GM18499 (cell line): ENCODE data around the gene CATSPER4.

Experiments used
- ATAC-seq: cut with Tn5 transposase; IDR thresholded peaks from one replicate; pipeline ENCODE4 v1.9.1; 2021; ENCODE audit warnings: moderate number of reproducible peaks; ENCODE audit not compliant: insufficient read depth, unreplicated experiment

Gene CATSPER4

GRCh38 chr1:26164036-26164860 lies 26.2 kb upstream of the CATSPER4 start:
- no peak for ATAC-seq

DNA sequence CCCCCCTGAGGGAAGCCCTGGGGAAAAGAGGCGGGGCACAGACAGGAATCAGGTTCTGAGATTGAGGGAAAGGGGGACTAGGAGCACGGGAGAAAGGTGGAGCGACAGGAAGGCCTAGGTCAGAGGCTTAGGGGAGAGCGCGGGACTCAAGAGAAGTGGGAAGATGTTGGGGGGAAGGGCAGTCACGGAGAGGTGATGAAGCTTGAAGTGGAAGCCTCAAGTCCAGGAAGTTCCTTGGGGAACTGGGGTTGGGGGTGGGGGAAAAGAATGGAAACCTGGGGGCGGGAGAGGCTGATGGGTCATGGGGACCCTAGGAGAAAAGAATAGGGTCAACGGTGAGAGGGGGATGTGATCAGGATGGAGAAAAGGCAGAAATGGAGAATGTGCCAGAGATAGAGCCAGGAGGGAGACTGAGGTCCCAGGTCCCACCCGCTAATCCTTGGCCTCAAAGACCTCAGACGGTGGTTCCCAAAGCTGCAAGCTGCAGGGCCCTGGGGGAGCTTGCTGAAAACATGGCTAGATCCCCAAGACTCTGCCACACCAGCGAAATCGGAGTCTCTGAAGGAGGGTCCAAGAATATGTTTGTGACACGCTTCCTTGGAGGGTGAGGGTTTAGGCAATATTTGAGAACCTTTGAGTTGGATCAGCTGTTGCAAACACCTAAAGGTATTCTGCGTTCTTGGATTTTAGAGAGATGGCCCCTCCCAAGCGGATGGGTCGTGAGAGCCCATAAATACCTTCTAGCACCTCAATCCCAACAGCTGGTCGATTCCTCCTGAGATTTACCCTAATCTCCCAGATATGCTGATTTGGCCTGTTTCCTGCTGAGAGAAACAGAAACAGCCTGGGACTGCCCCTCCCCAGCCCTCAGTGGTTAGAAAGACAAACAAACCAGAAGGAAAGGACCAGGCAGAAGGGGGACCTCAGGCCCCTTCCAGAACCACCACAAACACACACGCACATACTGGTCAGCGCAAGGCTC lies 25.2 kb upstream of the CATSPER4 start:
- ATAC-seq = no peak

DNA sequence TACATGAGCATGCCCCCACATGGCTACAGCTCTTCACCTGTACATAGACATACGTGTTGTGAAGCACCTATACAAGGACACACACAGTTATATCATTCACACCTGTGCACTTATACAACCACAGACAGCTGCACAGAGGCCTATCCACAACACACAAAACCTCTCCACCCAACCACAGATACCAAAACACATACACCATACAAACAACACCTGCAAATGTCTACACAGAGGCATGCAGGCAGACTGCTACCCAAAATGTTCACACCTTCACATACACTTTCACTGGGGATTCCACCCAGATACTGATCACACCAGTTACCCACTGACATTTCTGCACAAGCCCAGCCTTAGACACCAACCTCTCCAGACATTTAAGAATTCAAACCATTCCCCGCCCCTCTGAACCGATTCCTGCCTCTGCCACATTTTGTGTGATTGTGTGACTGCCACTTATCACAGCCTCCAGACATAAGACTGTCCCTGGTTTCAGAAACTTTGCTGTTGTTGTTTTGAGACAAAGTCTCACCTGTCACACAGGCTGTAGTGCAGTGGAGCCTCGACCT lies 23.6 kb upstream of the CATSPER4 start:
- no peak for ATAC-seq

- no peak for ATAC-seq
Measured at GRCh38 chr1:26168410-26169197, 21.8 kb upstream of the CATSPER4 start, which contains the start of gene C1orf232. TSS of gene C1orf232 (minus strand) at chr1:26168963. CDS start at chr1:26168499, 464 bp downstream.

- ATAC-seq = no peak
Measured at GRCh38 chr1:26169198-26169554, 21.2 kb upstream of the CATSPER4 start.

DNA sequence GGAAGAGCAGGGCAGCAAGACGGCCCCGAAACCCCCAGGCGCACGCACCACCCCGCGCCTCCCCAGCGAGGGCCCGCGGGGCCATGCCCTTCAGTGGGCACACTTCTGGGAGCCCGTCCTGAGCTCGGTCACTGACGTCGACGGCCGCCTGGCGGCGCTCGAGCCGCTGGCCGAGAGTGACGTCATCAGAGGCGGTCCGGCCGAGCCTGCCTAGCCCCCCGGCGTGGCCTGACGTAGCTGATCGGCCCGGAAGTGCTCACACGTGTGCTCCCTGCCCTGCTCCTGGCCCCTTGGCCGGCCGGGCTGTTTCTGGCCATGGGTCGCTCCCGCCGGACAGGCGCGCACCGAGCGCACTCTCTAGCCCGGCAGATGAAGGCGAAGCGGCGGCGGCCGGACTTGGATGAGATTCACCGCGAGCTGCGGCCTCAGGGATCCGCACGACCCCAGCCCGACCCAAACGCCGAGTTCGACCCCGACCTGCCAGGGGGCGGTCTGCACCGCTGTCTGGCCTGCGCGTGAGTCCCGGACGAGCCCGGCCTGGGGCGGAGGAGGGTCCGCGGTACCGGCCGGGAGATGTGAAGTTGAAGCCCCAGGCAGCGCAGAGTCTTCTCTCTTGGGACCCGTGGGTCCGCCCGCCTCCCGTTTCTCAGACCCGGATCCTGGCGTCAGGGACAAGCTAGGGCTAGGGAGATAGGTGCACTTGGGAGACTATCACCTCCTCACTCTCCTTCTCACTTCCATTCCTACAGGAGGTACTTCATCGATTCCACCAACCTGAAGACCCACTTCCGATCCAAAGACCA lies 20.5 kb upstream of the CATSPER4 start, which contains the start of gene ZNF593:
Gene ZNF593, plus strand, starts transcription at position 240 of the 803 bp plus-strand sequence. Its CDS starts 76 bp downstream, at position 316.
- ATAC-seq = no peak

DNA sequence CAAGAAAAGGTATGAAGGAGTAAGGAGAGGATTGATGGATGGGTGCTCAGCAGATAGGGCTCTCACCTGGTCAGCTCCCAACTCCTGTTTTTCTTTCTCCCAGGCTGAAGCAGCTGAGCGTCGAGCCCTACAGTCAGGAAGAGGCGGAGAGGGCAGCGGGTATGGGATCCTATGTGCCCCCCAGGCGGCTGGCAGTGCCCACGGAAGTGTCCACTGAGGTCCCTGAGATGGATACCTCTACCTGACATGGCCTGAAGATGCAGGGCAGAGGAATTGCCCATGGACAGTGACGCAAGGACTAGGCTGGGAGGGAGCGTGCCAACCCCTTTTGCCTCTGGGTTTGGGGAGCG lies 20.0 kb upstream of the CATSPER4 start:
- no peak for ATAC-seq

DNA sequence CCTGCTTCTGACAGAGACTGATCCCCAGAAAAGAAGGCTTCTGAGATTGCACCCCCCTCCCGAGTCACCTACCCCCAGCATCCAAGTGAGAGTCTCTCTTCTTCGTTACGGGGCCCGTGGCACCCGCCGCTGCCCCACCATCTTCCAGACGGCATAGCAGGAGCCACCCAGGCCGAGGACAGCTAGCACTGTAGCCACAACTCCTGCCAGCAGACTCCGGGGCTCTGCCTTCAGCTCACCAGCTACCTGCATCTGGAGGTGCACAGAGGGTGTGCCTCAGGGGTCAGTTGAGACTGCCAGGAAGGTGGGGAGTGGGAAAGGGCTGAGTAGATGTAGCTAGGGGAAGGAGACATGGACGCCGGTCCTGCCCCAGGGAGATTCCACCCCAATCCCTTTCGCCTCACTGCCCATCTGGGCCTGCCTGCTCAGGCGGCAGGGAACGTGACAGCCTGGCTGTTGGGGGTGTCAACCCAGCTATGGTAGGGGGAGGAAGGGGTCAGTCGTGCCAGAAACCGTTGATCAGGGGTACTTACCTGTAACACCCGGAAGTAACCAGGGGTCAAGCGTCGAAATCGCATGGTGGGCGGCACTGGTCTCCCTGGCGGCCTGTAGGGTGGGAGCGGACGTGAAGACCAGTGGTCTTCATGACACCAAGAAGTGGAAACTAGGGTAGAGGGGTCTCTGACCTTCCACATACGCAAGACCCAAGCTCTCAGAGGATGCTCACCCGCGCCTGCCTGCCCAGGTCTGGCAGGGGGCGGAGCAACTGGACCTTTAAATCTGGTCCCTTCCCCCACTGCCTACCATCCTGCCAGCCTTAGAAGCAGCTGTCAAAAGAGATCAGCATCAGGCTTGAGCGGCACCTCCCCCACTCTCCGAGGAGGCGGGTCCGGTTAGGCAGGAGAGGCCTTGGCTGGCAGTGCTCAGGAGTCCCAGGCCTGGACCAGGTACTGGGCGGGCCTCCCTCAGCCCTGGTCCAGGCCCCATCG lies 19.0 kb upstream of the CATSPER4 start, which contains the start of gene ZNF593OS:
Gene ZNF593OS, minus strand, starts transcription at position 749 of the 989 bp plus-strand sequence. Its CDS starts 171 bp downstream, at position 578.
- ATAC-seq = no peak

- no peak for ATAC-seq
Measured at GRCh38 chr1:26175346-26175745, 15.1 kb upstream of the CATSPER4 start.

DNA sequence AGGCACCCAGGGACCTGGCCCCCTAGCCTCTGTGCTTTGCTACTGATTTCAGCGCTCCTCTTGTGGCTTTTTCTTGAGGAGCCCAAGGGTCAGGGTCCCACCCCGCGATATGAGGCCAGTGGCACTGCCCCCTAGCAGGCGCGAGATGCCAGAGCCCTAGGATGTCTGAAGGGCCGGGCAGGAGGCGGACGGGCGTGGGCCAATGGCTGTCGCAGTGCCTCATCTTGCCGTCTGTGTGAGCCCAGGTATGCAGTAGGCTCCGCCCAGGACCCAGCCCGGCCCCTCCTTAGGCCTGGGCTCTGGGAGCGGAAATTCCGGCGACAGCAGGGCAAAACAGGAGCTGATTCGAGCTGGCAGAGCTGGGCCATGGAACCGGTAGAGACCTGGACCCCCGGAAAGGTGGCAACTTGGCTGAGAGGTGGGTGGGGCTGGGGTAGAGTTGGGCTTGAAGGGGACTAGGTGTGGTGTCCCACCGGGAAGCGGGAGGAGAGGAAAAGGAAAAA lies 13.2 kb upstream of the CATSPER4 start, which contains the start of gene CNKSR1:
Gene CNKSR1, plus strand, starts transcription at position 310 of the 503 bp plus-strand sequence. Its CDS starts 57 bp downstream, at position 367.
- no peak for ATAC-seq

GRCh38 chr1:26180010-26180506 lies 10.3 kb upstream of the CATSPER4 start:
- ATAC-seq = no peak

GRCh38 chr1:26181586-26182382 lies 8.6 kb upstream of the CATSPER4 start:
- no peak for ATAC-seq

DNA sequence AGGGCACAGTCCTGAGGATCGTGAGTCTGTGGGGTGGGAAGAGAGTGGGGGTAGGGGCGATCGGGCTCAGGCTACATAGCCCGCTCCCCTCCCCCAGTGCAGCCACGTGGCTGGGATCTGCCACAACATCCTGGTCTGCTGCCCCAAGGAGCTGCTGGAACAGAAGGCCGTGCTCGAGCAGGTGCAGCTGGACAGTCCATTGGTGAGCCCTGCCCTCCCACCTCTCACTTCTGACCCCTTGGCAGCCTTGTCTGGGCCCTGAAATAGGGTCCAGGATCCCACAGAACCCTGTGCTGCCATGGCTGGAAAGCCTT lies 8.1 kb upstream of the CATSPER4 start:
- ATAC-seq = no peak

DNA sequence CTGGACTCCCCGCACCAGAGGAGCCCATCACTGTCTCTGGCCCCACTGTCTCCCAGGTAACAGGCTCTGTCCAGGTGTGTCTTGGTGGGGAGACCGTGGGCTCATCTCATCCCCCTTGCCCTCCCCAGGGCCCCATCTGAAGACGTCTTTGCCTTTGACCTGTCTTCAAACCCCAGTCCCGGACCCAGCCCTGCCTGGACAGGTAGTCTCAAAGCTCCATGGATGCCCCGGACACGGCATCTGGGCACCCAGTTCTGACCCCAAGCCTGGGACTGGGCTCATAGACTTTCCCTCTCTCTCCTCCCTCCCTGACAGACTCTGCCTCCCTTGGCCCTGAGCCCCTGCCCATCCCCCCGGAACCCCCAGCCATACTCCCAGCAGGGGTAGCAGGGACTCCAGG lies 6.3 kb upstream of the CATSPER4 start:
- no peak for ATAC-seq

- no peak for ATAC-seq
Measured at GRCh38 chr1:26184883-26185282, 5.5 kb upstream of the CATSPER4 start.

DNA sequence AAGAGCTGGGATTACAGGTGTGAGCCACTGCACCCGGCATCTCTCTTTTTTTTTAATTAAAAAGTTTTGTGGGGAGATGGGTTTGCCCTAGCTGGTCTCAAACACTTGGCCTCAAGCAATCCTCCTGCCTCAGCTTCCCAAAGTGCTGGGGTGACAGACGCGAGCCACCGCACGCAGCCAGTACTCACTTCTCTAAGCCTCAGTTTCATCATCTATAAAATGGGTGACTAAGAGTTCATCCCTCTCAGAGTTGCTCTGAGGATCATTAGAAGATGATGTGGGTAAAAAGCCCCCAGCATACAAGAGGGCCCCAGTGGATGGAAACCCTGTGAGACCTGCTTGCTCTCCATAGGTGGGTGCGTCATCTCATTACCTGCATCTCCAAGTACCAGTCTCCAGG lies 2.5 kb upstream of the CATSPER4 start:
- no peak for ATAC-seq

DNA sequence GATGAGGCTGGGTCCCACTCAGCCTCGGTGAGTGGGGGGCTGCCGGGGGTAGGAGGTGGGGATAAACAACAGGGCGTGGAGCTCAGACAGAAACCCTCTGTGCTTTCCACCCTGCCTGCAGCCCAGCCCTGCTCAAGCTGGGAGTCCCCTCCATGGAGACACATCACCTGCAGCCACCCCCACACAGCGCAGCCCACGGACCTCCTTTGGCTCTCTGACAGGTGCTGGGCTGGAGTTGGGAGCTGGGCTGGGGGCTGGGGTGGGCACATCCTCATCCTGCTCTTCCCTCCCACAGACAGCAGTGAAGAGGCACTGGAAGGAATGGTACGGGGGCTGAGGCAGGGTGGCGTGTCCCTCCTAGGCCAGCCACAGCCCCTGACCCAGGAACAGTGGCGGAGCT lies 1.9 kb upstream of the CATSPER4 start:
- ATAC-seq = no peak
